Measurements from ENCODE around the gene UBE3B. TPM values are rescaled to one million over a fixed set of nuclear protein-coding genes. Genes with fewer than 3 reads are reported as not detected.

The UBE3B gene
- total RNA-seq, 1 experiment from 2014 or later, result 48.0 TPM

- no peak overlapping the region for H3K4me3 ChIP-seq
- H3K27me3 ChIP-seq (ENCODE audit: insufficient read depth, low read depth), result no peaks in the 10 kb centered on the region
- no peaks in the 10 kb centered on the region for H3K4me1 ChIP-seq (replicated peaks; ENCODE audit: insufficient read depth)
- no peaks in the 10 kb centered on the region for H3K9me3 ChIP-seq (ENCODE audit: insufficient read depth, low read depth)
- no peaks in the 10 kb centered on the region for H3F3A ChIP-seq (ENCODE audit: insufficient read depth, low read depth)
- H4K20me1 ChIP-seq (ENCODE audit: insufficient read depth), result peaks cover 9% of the 10 kb centered on the region; the same call in 1 of the 2 replicates
- H3K36me3 ChIP-seq (ENCODE audit: low read depth), result peaks cover 6% of the 10 kb centered on the region; the same call in 1 of the 2 replicates
- TF ChIP-seq EZH2 (IDR thresholded peaks at IDR 0.05; ENCODE audit: low read depth), result no peak
- TF ChIP-seq CTCF (conservative IDR thresholded peaks at IDR 0.05), result no peak
- DNase-seq, result no peak
- POLR2A ChIA-PET (ENCODE audit: unreplicated experiment), result interaction anchor here (0.5 kb wide), 1 partner anchor 97 kb away, joined by 3 read pairs; no protein-coding TSS in a partner anchor
- H3K4me2 ChIP-seq, result no peak overlapping the region
- TSS peak; percentile 12 for BruUV-seq (replicated peaks)
- intact Hi-C loops (cut with micrococcal nuclease; ENCODE audit: unreplicated experiment), result no loop called here
- no peaks in the 10 kb centered on the region for H3K79me2 ChIP-seq (ENCODE audit: low read depth)
- CTCF ChIA-PET, result interaction anchor here (1.1 kb wide), 1 partner anchor 154 kb away, joined by 5 read pairs; no protein-coding TSS in a partner anchor
- H3K9me2 ChIP-seq (ENCODE audit: insufficient read depth), result no peaks in the 10 kb centered on the region
- H2AFZ ChIP-seq, result no peak overlapping the region
- H3K27ac ChIP-seq, result no peak overlapping the region
These were observed 33.6 kb upstream of the UBE3B start for GRCh38 chr12:109443794-109444193.

- no peak for DNase-seq
- Histone ChIP-seq H3K4me2 (no peak overlapping the region), H3K4me3 (no peak overlapping the region), H3K9me2 (ENCODE audit: insufficient read depth) (no peaks in the 10 kb centered on the region), H2AFZ (no peak overlapping the region), H3K27me3 (ENCODE audit: insufficient read depth, low read depth) (no peaks in the 10 kb centered on the region), H3K36me3 (ENCODE audit: low read depth) (peaks cover 6% of the 10 kb centered on the region; the same call in 1 of the 2 replicates), H3K27ac (no peak overlapping the region), H4K20me1 (ENCODE audit: insufficient read depth) (peaks cover 10% of the 10 kb centered on the region; the same call in 1 of the 2 replicates), H3K79me2 (ENCODE audit: low read depth) (no peaks in the 10 kb centered on the region), H3K4me1 (replicated peaks; ENCODE audit: insufficient read depth) (no peaks in the 10 kb centered on the region), H3K9me3 (ENCODE audit: insufficient read depth, low read depth) (no peaks in the 10 kb centered on the region), H3F3A (ENCODE audit: insufficient read depth, low read depth) (no peaks in the 10 kb centered on the region)
- TF ChIP-seq EZH2 (IDR thresholded peaks at IDR 0.05; ENCODE audit: low read depth) (no peak), CTCF (conservative IDR thresholded peaks at IDR 0.05) (no peak)
- intact Hi-C loops (cut with micrococcal nuclease; ENCODE audit: unreplicated experiment), result no loop called here
- POLR2A ChIA-PET (ENCODE audit: unreplicated experiment), result no interaction called here
- BruUV-seq (replicated peaks), result no TSS peak
- CTCF ChIA-PET, result interaction anchor here (1.1 kb wide), 1 partner anchor 153 kb away, joined by 5 read pairs; no protein-coding TSS in a partner anchor
These were observed 33.2 kb upstream of the UBE3B start for GRCh38 chr12:109444259-109444658.

DNA sequence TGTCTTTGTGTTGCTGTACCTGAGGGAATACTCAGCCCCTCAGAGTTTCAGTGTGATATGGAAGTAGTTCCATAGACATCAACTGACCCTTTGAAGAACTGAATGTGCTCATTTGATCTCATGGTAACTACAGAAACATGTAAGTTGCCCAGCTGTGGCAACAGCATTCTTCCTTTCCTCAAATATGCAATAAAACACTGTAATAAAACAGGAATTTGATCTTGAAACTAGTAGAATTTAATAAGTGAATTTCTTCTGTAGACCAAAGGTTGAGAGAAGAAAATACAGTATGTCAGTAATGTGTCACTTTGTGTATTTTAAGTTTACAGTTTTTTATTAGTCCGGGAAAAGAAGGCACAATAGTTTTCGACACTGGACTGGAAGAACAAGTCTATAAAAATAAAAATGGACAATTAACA lies 32.2 kb upstream of the UBE3B start:
- Histone ChIP-seq H3K27me3 (ENCODE audit: insufficient read depth, low read depth) (no peaks in the 10 kb centered on the region), H2AFZ (no peak overlapping the region), H3K9me2 (ENCODE audit: insufficient read depth) (no peaks in the 10 kb centered on the region), H3K36me3 (ENCODE audit: low read depth) (peaks cover 6% of the 10 kb centered on the region; the same call in 1 of the 2 replicates), H3K4me1 (replicated peaks; ENCODE audit: insufficient read depth) (no peaks in the 10 kb centered on the region), H3F3A (ENCODE audit: insufficient read depth, low read depth) (no peaks in the 10 kb centered on the region; the same call in 1 of the 2 replicates), H3K27ac (no peak overlapping the region), H3K4me2 (no peak overlapping the region), H3K79me2 (ENCODE audit: low read depth) (no peaks in the 10 kb centered on the region), H3K9me3 (ENCODE audit: insufficient read depth, low read depth) (no peaks in the 10 kb centered on the region), H3K4me3 (no peak overlapping the region), H4K20me1 (ENCODE audit: insufficient read depth) (peaks cover 12% of the 10 kb centered on the region; the same call in 1 of the 2 replicates)
- intact Hi-C loops (cut with micrococcal nuclease; ENCODE audit: unreplicated experiment), result no loop called here
- DNase-seq, result no peak
- TF ChIP-seq CTCF (conservative IDR thresholded peaks at IDR 0.05) (no peak), EZH2 (IDR thresholded peaks at IDR 0.05; ENCODE audit: low read depth) (no peak)
- no TSS peak for BruUV-seq (replicated peaks)
- ChIA-PET POLR2A (ENCODE audit: unreplicated experiment) (no interaction called here), CTCF (no interaction called here)

All from PC-9 (cell line).